SK-N-SH (cell line): ENCODE results near the gene COMT.

Experiments
- CTCF ChIP-seq: fragments of 200-600 bp; sonication (generic); IDR thresholded peaks from 2 replicates; pipeline ENCODE4 v1.6.1; 2017; ENCODE audit warnings: antibody characterized with exemption, mild to moderate bottlenecking, moderate library complexity
- EP300 ChIP-seq, 2 experiments: IDR thresholded peaks; 2 replicates each; pipeline versions ENCODE4 v1.4.0 to v1.6.1; 2012; ENCODE audit warnings: borderline replicate concordance in 1 of 2, low read depth in 1 of 2, low read length in 1 of 2
- FOXJ3 ChIP-seq: sonication (generic); formaldehyde crosslinking; IDR thresholded peaks from 2 replicates; pipeline ENCODE4 v1.5.1; 2020; ENCODE audit warnings: mild to moderate bottlenecking, missing genetic modification reagents
- GABPA ChIP-seq: IDR thresholded peaks from 2 replicates; pipeline ENCODE4 v1.4.0; 2012; ENCODE audit warnings: low read depth, mild to moderate bottlenecking
- MAX ChIP-seq: IDR thresholded peaks from 2 replicates; pipeline ENCODE4 v1.4.0; 2012; ENCODE audit warnings: low read depth
- POLR2AphosphoS5 ChIP-seq: IDR thresholded peaks from 2 replicates; pipeline ENCODE4 v1.6.1; 2012; ENCODE audit warnings: low read depth, low read length
- RAD21 ChIP-seq: IDR thresholded peaks from 2 replicates; pipeline ENCODE4 v1.6.1; 2012; ENCODE audit warnings: mild to moderate bottlenecking, low read length
- RCOR1 ChIP-seq: fragments of 150-350 bp; IDR thresholded peaks from 2 replicates; pipeline ENCODE4 v1.6.1; 2017; ENCODE audit warnings: antibody characterized with exemption, low read length
- REST ChIP-seq: IDR thresholded peaks from 2 replicates; pipeline ENCODE4 v1.6.1; 2012; ENCODE audit warnings: mild to moderate bottlenecking, low read depth, low read length, moderate library complexity
- RXRA ChIP-seq: IDR thresholded peaks from 2 replicates; pipeline ENCODE4 v1.4.0; 2012; ENCODE audit warnings: low read depth, mild to moderate bottlenecking, borderline replicate concordance
- SMC3 ChIP-seq: IDR thresholded peaks from 2 replicates; pipeline ENCODE4 v1.6.1; 2012; ENCODE audit warnings: low read depth, low read length, improper control_type of control experiment
- TAF1 ChIP-seq: IDR thresholded peaks from 2 replicates; pipeline ENCODE4 v1.6.1; 2012; ENCODE audit warnings: low read depth, mild to moderate bottlenecking, low read length, moderate library complexity, borderline replicate concordance

GRCh38 chr22:19895160-19895849, 46.3 kb upstream of the COMT start:
- TF ChIP-seq SMC3, result no peak
- TF ChIP-seq TAF1, result no peak
- TF ChIP-seq CTCF, result no peak
- TF ChIP-seq MAX, result no peak
- TF ChIP-seq FOXJ3, result no peak
- TF ChIP-seq REST, result no peak
- TF ChIP-seq RCOR1, result no peak
- no peak for TF ChIP-seq POLR2AphosphoS5
- TF ChIP-seq GABPA, result no peak
- no peak for TF ChIP-seq RAD21
- TF ChIP-seq EP300 (IDR thresholded peaks at IDR 0.05; ENCODE audit: borderline replicate concordance in 1 of 2, low read depth in 1 of 2, low read length in 1 of 2), result no peak
- no peak for TF ChIP-seq RXRA
